Transverse colon (tissue), 4 donors: ENCODE data around the gene HCAR3. TPM values are rescaled to one million over a fixed set of nuclear protein-coding genes. Genes with fewer than 3 reads are reported as not detected.
A peak's percentile ranks its signal among the peaks of the same experiment; 100 is the strongest.

Experiments used
- DNase-seq: peaks from one replicate; pipeline ENCODE4 v3.0.0-alpha.2; 2019
- H3K27ac ChIP-seq, 4 donors: fragments of 200-600 bp; sonication (generic); 2 replicates each; pipeline ENCODE4 v1.5.1; 2016 to 2018; ENCODE audit warnings: inconsistent platforms in 4 of 4
- H3K27me3 ChIP-seq: fragments of 200-600 bp; sonication (generic); 2 replicates; pipeline ENCODE4 v1.5.1; 2017; ENCODE audit warnings: inconsistent platforms
- H3K36me3 ChIP-seq, 4 donors: fragments of 200-600 bp; sonication (generic); 2 replicates each; pipeline ENCODE4 v1.5.1; 2017 to 2019; ENCODE audit warnings: inconsistent platforms in 4 of 4
- H3K4me1 ChIP-seq, 4 donors: fragments of 200-600 bp; sonication (generic); 2 replicates each; pipeline ENCODE4 v1.5.1; 2017 to 2020; ENCODE audit warnings: inconsistent platforms in 4 of 4
- H3K4me3 ChIP-seq, 4 donors: fragments of 200-600 bp; sonication (generic); 1 replicate in 1 of 4; 2 replicates in 3 of 4; pipeline versions ENCODE4 v1.5.1 to v1.6.1; 2017 to 2019; ENCODE audit warnings: inconsistent platforms in 4 of 4
- H3K9me3 ChIP-seq, 2 donors: fragments of 200-600 bp; sonication (generic); 2 replicates each; pipeline ENCODE4 v1.5.1; 2017 to 2019; ENCODE audit warnings: inconsistent platforms in 2 of 2
- EP300 ChIP-seq: sonication (generic); formaldehyde crosslinking; IDR thresholded peaks from one replicate; pipeline ENCODE4 v1.6.1; 2017; ENCODE audit warnings: antibody characterized with exemption, low read depth
- POLR2A ChIP-seq: fragments of 450-650 bp; IDR thresholded peaks from one replicate; pipeline ENCODE4 v1.6.1; 2016; ENCODE audit warnings: antibody characterized with exemption, mild to moderate bottlenecking, moderate library complexity
- POLR2AphosphoS5 ChIP-seq, 3 donors: sonication (generic); formaldehyde crosslinking; IDR thresholded peaks; one replicate each; pipeline ENCODE4 v1.6.1; 2016; ENCODE audit warnings: antibody characterized with exemption in 3 of 3
- WGBS, 2 donors: methylation state at CpG; one replicate each; pipeline ENCODE4 v1.1.5; 2018; ENCODE audit warnings: low coverage in 1 of 2; 5-methylcytosine and 5-hydroxymethylcytosine counted together
- in situ Hi-C, 4 donors: fragments of 200-750 bp; cut with MboI; loops; one replicate each; pipeline versions ENCODE4 v1.15.0 to v1.15.1; 2017; ENCODE audit warnings: low sequenced_read_pairs in 3 of 4, low pct_ligation_motif_present in 1 of 4, low pct_unique_long_range_greater_than_20kb in 1 of 4
- intact Hi-C: fragments of 100-400 bp; cut with DNase I; formaldehyde crosslinking; loops from one replicate; pipeline ENCODE4 v1.15.1; 2023; ENCODE audit warnings: low total_unique reads
- total RNA-seq, 4 donors: library from RNA; depleted of rRNA; stranded (reverse); fragments of >200 nt; gene quantifications; one replicate each; pipeline ENCODE4 v1.1.0, GENCODE V29; 2016
- TF ChIP-seq, protein P1 (sequence below), 5 experiments: fragments of 200-600 bp in 3 of 5; fragments of 450-650 bp in 2 of 5; sonication (generic) in 3 of 5; IDR thresholded peaks; 1 replicate in 2 of 5; 2 replicates in 3 of 5; pipeline ENCODE4 v1.5.1; 2016 to 2017; ENCODE audit warnings: antibody characterized with exemption in 5 of 5, inconsistent platforms in 3 of 5, mild to moderate bottlenecking in 2 of 5, moderate library complexity in 1 of 5

The HCAR3 gene
- total RNA-seq, 4 donors from 2014 or later, result not detected

DNA sequence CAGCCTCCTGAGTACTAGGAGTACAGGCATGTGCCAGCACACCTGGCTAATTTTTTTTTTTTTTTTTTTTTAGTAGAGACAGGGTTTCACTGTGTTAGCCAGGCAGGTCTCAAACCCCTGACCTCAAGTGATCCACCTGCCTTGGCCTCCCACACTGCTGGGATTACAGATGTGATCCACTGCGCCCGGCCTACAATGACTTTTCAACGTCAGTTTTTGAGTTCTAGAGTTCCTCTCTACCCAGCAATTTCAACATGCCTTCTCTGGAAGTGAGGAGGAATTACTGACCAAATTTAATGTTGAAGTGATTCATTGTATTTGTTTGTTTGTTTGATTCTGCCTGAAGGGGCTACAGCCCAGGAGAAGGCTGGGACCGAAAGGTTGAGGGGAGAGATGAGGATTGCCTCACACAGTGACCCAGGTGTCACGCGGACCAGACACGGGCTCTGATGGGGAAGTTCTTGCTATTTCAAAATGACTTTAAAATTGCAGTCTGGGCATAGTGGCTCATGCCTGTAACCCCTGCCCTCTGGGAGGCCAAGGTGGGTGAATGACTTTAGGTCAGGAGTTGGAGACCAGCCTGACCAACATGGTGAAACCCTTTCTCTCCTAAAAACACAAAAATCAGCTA is 27.4 kb upstream of the HCAR3 start:
- Histone ChIP-seq H3K4me3 (no peak overlapping the region), H3K4me1 (no peaks in the 10 kb centered on the region), H3K27me3 (no peaks in the 10 kb centered on the region), H3K9me3 (no peaks in the 10 kb centered on the region), H3K27ac (no peak overlapping the region), H3K36me3 (no peaks in the 10 kb centered on the region)
- TF ChIP-seq POLR2A (no peak), EP300 (no peak), POLR2AphosphoS5 (IDR thresholded peaks at IDR 0.05) (no peak)
- TF ChIP-seq, protein P1, sequence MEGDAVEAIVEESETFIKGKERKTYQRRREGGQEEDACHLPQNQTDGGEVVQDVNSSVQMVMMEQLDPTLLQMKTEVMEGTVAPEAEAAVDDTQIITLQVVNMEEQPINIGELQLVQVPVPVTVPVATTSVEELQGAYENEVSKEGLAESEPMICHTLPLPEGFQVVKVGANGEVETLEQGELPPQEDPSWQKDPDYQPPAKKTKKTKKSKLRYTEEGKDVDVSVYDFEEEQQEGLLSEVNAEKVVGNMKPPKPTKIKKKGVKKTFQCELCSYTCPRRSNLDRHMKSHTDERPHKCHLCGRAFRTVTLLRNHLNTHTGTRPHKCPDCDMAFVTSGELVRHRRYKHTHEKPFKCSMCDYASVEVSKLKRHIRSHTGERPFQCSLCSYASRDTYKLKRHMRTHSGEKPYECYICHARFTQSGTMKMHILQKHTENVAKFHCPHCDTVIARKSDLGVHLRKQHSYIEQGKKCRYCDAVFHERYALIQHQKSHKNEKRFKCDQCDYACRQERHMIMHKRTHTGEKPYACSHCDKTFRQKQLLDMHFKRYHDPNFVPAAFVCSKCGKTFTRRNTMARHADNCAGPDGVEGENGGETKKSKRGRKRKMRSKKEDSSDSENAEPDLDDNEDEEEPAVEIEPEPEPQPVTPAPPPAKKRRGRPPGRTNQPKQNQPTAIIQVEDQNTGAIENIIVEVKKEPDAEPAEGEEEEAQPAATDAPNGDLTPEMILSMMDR (IDR thresholded peaks at IDR 0.05), result no peak
- in situ Hi-C loops (no loop called here), intact Hi-C loops (no loop called here)
- WGBS, 2 donors, result 93 to 95% methylated on average over 7 of the region's 7 CpGs
- DNase-seq, result peak; percentile 9

DNA sequence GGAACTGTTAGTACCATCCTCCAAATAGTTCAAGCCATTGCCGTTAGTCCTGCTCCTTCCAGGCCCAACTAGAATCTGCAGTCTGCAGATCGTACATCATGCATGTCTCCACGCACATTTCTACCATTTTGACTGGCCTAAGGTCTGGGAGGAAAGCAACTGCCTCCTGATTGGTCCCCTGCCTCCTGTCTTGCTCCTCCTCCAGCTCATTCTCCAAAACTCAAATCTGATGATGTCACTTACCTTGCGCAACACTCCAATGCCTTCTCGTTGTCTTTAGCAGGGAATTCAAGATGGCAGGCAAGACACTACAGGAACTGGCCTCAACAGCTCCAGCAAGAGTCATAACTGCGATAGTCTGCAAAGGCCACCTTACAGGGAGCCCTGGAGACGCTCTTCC is 23.7 kb upstream of the HCAR3 start:
- H3K9me3 ChIP-seq, result no peaks in the 10 kb centered on the region
- no peaks in the 10 kb centered on the region for H3K4me1 ChIP-seq
- H3K27me3 ChIP-seq, result no peaks in the 10 kb centered on the region
- no peak for DNase-seq
- intact Hi-C loops, result no loop called here
- H3K27ac ChIP-seq, result no peak overlapping the region
- no peak for TF ChIP-seq EP300
- no peak for TF ChIP-seq POLR2AphosphoS5 (IDR thresholded peaks at IDR 0.05)
- no peak for TF ChIP-seq POLR2A
- TF ChIP-seq, protein P1 (IDR thresholded peaks at IDR 0.05), result no peak
- in situ Hi-C loops, result no loop called here
- H3K36me3 ChIP-seq, result no peaks in the 10 kb centered on the region
- WGBS, 2 donors, result 90 to 95% methylated on average over 7 of the region's 7 CpGs
- H3K4me3 ChIP-seq, result no peak overlapping the region

DNA sequence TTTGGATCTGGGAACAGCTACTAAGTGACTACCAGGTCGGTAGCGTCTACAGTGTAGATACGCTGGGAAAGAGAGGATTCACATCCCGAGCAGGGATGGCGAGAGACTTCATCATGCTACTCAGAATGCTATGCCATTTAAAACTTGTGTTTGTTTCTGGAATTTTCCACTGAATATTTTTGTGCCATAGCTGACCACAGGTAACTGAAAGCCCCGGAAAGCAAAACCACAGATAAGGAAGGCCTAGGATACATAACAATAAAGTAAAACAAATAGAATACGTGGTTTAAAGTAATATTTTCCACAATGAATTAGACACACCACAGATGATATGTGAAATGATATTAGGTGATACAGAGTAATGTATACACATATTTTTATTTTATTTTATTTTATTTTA is 22.0 kb upstream of the HCAR3 start:
- no peaks in the 10 kb centered on the region for H3K4me1 ChIP-seq
- no peaks in the 10 kb centered on the region for H3K36me3 ChIP-seq
- no peak overlapping the region for H3K4me3 ChIP-seq
- no peak for TF ChIP-seq POLR2A
- TF ChIP-seq EP300, result no peak
- no peaks in the 10 kb centered on the region for H3K27me3 ChIP-seq
- H3K27ac ChIP-seq, result no peak overlapping the region
- intact Hi-C loops, result no loop called here
- no peak for DNase-seq
- no peaks in the 10 kb centered on the region for H3K9me3 ChIP-seq
- WGBS, 2 donors, result 79 to 80% methylated on average over 5 to 7 of the region's 7 CpGs
- in situ Hi-C loops, result no loop called here

DNA sequence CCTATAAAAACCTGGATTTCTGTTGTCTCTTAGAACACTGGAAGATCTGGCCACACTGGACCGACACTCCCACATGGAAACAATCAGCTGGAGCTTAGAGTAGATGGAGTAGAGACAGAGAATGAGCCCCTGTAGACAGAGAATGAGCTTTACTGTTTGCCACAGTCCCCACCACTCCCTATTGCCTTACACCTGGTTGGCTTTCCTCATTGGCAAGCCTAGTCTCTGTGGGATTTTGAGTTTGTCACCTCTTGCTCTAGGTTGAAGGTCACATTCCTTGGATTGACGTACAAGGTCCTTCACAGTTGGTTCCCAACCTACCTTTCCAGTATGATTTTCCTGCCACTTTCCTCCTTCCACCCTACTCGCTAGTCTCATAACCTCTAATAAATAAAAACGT is 16.0 kb upstream of the HCAR3 start:
- H3K36me3 ChIP-seq, result no peaks in the 10 kb centered on the region
- no peak for DNase-seq
- H3K27ac ChIP-seq, result no peak overlapping the region
- no peaks in the 10 kb centered on the region for H3K27me3 ChIP-seq
- H3K9me3 ChIP-seq, result no peaks in the 10 kb centered on the region
- H3K4me3 ChIP-seq, result no peak overlapping the region
- H3K4me1 ChIP-seq, result no peaks in the 10 kb centered on the region
- in situ Hi-C loops (no loop called here), intact Hi-C loops (no loop called here)
- 84 to 89% methylated on average over 3 to 4 of the region's 4 CpGs for WGBS, 2 donors
- no peak for TF ChIP-seq POLR2A
- TF ChIP-seq EP300, result no peak
- TF ChIP-seq POLR2AphosphoS5 (IDR thresholded peaks at IDR 0.05), result no peak
- TF ChIP-seq, protein P1 (IDR thresholded peaks at IDR 0.05), result no peak

DNA sequence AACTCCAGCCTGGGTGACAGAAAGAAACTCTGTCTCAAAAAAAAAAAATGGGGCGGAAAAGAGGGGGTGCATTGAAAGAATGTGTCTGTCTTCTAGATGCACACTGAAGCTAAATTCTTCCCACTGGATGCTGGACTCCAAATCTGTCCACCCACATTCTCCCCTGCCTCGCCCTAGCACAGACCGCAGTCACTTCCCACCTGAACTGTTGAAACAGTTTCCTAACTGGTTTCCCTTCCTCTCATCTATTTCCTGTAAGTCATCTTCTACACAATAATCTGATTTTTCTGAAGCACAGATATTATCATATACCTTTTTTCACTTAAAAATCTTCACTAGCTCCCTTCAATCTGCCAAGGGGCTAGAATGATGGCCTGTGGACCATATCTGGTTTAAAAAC is 15.6 kb upstream of the HCAR3 start:
- Histone ChIP-seq H3K36me3 (no peaks in the 10 kb centered on the region), H3K27me3 (no peaks in the 10 kb centered on the region), H3K4me3 (no peak overlapping the region), H3K27ac (no peak overlapping the region), H3K4me1 (no peaks in the 10 kb centered on the region), H3K9me3 (no peaks in the 10 kb centered on the region)
- TF ChIP-seq, protein P1 (IDR thresholded peaks at IDR 0.05), result no peak
- TF ChIP-seq POLR2A, result no peak
- in situ Hi-C loops (no loop called here), intact Hi-C loops (no loop called here)
- DNase-seq, result no peak
- 82% methylated on average over 3 of the region's 3 CpGs; no CpG with 5 or more reads in 1 of the 2 donors for WGBS, 2 donors
